SIG-M5 treated with dmso at 0.1 percent for 504 hours (cell line): Measurements from ENCODE around the gene C14orf132.
A peak's percentile ranks its signal among the peaks of the same experiment; 100 is the strongest.

ENCODE experiments used
- DNase-seq: peaks from one replicate; lab custom pipeline; 2025; ENCODE audit not compliant: unreplicated experiment; lab: John Stamatoyannopoulos, UW

The C14orf132 gene

DNA sequence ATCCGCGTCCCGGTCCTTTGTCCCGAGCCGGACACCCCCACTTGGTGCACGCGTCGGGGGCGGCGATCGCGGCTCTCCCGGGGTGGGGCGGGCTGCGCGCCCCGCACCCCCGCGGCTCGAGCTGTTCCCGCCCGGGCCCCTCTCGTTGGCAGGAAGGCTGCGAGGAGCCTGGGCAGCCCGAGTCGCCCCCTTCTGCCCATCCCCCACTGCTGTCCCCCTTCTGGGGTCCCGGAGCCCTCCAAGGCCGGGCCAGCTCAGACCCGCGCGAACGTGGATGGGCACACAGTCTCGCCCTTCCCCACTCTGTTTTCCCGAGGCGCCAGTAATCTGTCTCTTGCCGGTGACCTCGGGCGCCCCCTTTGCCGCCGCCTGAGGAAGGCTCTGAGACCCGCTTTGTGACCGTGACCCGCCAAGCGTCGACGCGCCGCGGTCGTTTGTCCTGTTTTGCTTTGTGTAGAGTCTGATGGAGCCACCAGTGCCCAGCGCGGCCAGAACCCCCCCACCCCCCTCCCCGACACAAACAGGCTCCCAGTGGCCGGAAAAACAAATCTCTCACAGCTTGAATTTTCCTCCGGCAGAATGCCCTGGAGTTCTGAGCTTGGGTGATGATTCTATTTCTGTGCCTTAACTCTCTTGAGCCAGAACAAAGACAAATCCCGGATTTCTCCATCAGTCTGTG lies 610 bp downstream of the C14orf132 start:
- DNase-seq: no peak

DNA sequence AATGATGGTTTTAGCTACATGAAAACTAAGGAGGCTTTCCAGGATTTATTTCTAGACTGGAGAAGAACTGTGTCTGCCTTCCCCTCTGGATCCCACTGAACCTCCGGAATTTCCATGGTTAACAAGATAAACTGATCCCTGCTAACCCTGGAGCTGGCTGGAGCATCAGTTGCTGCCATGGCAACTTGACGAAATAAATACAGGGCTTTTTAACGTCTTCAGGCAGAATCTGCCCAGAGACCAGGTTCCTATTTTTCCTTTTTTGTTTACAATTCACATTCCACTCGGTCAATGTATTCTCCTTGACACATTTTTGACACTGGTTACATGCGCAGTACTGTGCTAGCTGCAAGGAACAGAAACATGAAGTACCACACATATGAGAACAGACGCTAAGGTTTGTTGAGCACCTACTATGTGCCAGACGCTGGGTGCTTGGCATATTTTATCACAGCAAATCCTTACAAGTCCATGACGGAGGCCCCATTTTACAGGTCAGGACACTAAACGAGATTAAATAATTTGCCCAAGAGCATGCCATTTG lies 1.7 kb downstream of the C14orf132 start:
- no peak for DNase-seq

DNA sequence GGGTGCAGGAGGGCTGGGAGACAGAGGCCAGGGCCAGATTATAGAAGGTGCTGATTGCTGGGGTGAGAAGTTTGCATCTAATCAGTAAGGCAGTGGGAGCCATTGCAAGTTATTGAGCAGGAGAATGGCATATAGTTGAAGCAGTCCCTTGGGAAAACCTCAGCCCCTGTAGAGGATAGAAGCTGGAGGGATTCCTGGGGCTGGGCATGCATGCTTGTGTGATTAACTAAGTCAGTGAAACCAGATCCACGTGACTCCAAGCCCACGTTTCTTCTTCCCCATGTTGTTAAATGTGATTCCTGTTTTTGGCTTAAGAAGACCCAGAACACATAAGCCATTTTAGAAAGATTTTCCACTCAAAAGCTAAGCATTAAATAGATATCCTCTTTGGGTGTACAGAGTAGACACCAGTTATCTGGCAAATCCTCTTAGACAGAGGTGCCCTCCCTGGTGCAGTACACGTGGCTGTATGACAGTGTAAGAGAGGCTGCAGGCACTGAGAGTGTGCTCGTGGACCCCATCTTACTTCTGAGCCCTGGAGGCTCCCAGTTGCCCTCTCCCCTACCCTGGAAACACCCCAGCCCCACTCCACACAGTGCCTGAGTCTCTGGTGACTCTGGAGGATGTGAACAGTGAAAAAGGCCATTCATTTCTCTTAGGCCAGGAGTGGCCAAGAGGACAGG lies 3.2 kb downstream of the C14orf132 start:
- no peak for DNase-seq

DNA sequence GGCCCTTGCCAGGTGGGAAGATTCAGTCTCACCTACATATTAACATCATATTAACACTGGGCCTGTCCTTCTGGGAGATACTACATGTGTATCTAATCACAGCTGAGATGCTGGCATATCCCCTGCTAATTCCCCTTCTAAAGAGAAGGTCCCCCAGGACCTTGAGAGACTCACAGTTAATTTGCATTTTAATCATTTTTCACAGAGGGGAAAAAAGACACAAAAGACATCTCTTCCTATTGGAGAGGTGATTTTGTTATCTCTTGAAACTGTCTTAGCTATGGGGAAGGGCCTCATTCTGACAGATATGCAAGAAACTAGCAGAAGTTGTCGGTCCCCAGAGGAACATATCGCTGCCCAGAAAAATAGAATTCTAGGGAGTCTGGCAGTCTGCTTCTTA lies 7.5 kb downstream of the C14orf132 start:
- no peak for DNase-seq

DNA sequence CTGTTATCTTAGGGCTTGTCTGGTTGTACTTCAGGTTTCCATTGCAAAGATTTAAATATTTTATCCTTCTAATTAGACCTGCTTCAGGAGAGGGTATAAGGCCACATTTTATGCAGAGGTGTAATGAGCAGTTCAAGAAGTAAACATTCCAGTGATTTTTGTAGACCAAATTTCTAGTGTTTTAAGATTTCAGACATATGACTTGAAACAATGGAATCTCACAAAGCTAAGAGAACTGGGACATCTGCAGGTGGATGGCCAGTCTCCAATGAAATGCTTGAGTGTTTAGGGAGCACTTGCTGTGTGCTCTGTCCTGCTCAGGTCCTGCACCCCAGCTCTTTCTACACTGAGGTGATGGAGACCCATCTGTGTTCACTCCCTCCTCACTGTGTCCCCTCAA lies 7.9 kb downstream of the C14orf132 start:
- no peak for DNase-seq

GRCh38 chr14:96049932-96050331 lies 10.8 kb downstream of the C14orf132 start:
- DNase-seq: no peak

GRCh38 chr14:96050482-96050881 lies 11.3 kb downstream of the C14orf132 start:
- DNase-seq: no peak

GRCh38 chr14:96051231-96051630 lies 12.1 kb downstream of the C14orf132 start:
- no peak for DNase-seq

DNA sequence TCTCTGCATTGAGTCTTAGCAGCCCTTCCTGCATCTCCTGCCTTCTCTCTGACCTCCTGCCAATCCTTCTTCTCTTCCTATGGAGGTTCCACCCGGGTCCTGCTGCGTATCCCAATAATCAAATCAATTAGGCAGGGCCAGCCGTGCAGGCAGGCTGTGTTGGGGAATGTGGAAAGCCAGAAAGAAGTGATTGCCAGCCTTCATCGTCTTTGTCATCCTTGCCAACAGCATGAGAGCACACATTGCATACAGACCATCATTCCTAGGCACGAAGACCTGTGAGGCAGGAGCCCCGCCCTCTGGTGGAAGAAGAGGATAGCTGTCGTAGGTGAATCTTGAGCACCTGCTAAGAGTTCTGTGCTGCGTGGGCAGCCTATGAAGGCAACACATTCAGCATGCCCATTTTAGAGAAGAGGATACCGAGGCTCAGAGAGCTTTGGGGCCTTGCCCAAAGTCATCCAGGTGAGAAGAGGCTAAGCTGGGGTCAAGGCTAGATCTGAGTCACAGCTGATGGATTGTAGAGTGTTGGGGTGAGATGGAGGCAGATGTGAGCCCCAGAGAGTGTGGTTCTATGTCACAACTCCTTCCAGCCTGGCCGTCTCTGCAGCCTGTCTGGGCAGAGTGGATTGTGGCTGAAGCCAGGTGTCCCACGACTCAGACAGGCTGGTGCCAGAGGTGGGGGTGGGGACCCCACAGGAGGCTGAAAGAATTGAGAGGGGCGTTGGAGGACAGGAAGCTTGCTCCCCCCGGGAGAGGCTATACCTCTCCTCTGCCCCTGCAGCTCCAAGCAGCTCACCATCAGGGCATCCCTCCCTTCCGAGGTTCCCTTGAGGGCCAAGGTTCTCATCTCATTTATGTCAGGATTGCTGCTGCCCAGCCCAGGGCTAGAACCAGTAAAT lies 12.7 kb downstream of the C14orf132 start:
- peak; percentile 50 for DNase-seq

GRCh38 chr14:96052541-96053247 lies 13.5 kb downstream of the C14orf132 start:
- DNase-seq: no peak

DNA sequence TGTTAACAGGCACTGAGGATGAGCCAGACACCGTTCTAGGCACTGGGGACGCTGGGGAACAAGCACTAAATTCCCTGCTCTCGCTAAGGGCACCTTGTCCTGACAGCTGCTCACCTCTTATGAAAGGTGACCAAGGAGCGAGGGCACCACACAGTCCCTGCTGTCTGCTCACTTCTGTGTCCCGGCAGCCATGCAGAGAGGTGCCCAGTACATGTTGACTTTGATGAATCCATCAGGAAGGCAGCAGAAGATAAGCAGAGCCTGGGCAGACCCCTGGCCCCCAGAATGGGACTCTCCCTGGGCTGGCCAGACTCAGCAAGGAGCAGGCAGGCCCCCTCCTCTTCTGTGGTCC lies 14.1 kb downstream of the C14orf132 start:
- DNase-seq: no peak

DNA sequence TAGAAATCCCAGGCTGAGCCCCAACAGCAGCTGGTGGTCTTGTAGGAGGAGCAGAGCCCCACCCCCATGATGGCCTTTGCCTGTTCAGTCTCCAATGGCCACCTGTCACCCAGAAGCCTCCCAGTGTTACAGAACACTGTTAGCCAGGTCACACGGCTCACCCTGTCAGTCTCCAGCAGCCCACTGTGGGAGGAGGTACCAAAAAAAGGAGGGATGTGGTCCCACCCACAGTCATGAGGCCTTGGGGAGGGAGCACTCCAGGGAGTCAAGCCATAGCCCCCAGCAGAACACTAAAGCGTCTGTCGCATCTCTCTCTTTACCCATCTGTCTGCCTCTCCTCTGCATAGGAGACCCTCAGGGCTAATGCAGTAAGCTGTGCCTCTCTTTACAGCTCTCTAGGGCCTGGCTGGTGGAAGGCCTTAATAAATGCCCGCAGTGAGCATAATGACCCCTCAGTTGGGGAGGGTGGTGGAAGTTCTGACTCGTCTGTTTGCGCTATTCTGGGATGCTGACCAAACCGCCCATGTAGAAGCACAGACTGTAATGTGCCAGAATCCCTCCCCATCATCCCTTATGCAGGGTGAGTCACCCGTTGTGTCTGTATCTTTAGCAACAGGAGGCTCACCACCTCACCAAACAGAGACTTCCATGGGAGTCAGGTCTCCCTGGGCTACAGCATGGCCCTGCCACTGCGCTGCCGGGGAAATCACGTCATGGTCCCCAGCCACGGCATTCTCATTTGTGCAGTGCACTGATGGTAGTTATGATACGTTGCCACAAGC lies 14.6 kb downstream of the C14orf132 start:
- no peak for DNase-seq

DNA sequence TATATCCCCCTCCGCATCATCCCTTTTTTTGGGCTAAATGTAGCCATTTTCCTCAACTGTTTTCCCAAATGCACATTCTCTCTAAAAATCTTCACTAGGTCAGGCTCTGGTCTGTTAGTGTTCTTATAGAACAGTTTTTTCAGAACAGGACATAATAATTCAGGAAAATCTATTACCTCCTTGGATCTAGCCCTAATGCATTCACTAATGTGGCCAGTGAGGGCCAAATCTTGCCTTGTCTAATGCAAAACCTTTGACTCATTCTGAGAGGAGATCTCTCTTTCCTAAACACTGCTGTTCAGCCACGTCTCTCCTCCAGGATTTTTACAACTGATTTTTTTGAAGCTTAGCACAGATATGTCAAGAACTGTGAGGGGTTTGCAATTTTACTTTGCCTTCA lies 15.5 kb downstream of the C14orf132 start:
- DNase-seq: no peak

- DNase-seq: no peak
Observed at GRCh38 chr14:96055065-96055752, 16.0 kb downstream of the C14orf132 start.

GRCh38 chr14:96055753-96056508 lies 16.8 kb downstream of the C14orf132 start:
- DNase-seq: no peak

- peak; percentile 9 for DNase-seq
Observed at GRCh38 chr14:96056509-96057422, 17.6 kb downstream of the C14orf132 start.

- no peak for DNase-seq
Observed at GRCh38 chr14:96057738-96058137, 18.6 kb downstream of the C14orf132 start.
